Activated CD8-positive, alpha-beta memory T cell treated with anti-CD3 and anti-CD28 coated beads, Interleukin-2, amount 50 U/mL, for 48 hours (primary cell): Measurements from ENCODE around the gene DIP2A.
"Not testable (repeated sequence)": the region's sequence is repeated elsewhere in the genome, so short reads cannot be mapped to it uniquely, and the experiment has no call there.

Experiments used
- DNase-seq: peaks from one replicate; pipeline ENCODE4 v3.0.0-alpha.2; 2020

Gene DIP2A

GRCh38 chr21:46559291-46559983 lies 100.7 kb downstream of the DIP2A start:
- DNase-seq = peak; percentile 84

GRCh38 chr21:46560568-46561444 lies 102.1 kb downstream of the DIP2A start:
- DNase-seq = no peak

GRCh38 chr21:46561445-46562090 lies 102.9 kb downstream of the DIP2A start:
- no peak for DNase-seq

DNA sequence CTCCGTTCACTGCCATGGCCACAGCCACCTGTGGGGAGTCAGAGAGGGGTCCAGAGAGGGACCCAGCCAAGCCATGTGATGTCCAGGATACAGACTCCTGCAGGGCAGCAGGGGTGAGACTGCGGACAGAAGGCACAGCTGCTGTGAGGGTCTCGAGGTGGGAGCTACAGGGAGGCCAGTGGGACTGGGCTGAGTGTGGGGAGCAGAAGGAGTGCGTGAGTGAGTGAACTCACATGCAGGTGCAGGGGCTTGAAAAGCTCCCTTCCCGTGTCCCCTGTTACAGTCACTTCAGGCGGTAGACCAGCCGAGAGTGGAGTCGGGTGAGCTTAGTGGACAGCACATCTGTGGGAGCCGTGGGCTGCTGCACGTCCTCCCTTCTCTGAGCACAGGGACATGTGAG lies 103.8 kb downstream of the DIP2A start:
- no peak for DNase-seq

DNA sequence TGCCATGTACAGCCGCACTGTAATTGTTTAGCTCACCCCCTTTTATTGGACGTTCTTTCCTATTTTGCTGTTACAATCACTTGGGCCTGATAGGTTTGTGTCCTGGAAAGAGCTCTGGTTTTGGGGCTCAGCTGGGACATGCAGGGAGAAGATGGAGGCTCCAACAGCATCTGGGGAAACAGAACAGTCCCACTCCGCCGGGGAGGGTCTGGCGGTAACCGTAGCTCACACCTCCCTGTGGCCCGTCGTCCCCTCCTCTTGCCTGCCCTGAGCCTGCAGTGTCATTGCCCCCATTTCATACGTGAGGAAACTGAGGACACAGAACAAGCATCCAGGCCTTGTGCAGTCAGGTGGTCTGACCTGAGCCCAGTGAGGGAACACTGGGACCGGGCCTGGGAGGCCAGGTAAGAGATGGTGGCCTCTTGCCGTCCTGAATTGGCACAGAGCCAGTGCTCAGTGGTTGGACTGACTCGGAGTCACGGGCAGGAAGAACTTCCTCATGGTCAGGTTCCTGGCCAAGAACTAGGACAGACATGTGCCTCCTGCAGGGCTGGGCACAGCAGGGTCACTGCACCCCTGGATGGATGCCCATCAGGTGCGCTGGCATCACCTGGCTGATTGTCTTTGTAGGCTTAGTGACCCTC lies 104.4 kb downstream of the DIP2A start:
- DNase-seq = no peak

DNA sequence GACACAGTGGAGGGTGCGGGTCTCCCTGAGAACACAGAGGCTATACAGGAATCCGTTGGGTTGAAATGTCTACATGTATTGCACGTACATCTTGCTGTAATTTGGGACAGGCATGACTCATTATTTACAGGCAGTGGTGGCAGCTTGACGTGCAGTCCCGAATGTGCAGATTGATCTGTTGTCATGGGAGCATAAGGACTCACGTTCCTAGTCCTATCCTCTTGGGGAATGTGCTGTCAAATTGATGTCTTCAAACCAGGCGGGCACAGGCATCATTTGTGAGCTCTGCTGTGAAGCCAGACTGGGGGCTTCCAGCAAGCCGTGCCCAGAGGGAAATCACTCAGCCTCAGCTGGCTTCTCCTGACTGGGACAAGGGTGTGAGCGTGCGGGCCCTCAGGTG lies 105.7 kb downstream of the DIP2A start:
- no peak for DNase-seq

DNA sequence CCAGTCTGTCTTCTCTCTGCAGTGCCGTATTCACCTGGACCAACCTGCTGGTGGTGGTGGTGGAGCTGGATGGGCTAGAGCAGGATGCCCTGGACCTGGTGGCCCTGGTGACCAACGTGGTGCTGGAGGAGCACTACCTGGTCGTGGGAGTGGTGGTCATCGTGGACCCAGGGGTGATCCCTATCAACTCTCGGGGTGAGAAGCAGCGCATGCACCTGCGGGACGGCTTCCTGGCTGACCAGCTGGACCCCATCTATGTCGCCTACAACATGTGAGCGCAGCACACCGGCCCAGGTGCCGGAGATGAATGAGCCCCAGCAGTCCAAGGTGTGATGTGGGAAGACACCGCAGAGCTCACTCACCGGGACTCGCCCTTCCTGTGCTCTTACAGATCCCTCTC lies 108.7 kb downstream of the DIP2A start:
- no peak for DNase-seq

DNA sequence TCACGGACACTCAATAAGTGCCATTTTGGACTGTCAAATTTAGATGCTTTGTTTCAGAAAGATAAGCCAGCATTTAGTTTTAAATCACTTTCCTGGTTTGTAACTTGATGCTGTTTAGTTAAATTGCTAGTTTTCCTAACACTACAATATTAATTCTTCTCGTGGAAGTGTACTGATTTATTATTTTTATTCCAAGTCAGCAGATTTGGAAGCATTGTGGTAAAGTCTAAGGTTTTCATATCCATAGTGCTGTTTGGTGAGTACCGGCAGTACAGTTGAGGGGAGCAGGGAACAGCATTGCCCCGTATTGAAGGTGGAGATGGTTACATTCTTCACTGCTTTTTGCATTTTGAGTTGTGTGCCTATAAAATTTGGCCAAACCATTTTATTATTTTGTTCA lies 109.9 kb downstream of the DIP2A start:
- DNase-seq = no peak

DNA sequence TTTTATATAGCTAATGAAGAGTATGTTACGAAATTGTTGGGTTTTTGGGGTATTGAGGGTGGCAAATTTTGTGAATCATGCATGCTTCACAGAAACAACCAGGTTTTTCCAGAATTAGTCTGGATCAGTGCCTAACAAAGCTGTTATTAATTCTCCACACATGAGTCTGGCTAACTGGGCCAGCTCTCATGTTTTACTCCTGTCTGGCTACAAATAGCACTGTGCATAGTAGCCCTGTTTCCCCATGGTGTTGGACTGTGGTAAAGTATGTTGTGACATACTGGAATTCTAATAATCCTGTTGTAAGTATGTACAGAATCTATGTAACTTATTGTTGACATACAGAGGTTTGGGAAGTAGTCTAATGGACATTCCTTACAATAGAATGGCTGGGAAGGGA lies 110.4 kb downstream of the DIP2A start:
- no peak for DNase-seq

GRCh38 chr21:46570119-46570518 lies 111.4 kb downstream of the DIP2A start:
- DNase-seq = no peak

- DNase-seq = no peak
Observed at GRCh38 chr21:46570631-46571030, 111.9 kb downstream of the DIP2A start.

DNA sequence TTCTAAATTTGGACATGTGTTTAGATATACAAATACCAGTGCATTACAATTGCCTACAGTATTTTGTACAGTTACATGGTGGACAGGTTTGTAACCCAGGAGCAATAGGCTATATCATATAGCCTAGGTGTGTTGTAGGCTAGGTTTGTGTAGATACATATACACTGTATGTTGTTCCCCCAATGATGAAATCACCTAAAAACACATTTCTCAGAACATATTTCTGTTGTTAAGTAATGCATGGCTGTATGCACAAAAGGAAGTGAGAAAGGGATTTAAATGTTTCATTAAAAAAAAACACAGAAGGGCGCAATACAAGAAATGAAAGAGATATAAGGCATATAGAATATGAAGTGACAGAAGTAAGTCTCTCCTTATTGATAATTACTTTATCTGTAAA lies 114.2 kb downstream of the DIP2A start:
- no peak for DNase-seq

DNA sequence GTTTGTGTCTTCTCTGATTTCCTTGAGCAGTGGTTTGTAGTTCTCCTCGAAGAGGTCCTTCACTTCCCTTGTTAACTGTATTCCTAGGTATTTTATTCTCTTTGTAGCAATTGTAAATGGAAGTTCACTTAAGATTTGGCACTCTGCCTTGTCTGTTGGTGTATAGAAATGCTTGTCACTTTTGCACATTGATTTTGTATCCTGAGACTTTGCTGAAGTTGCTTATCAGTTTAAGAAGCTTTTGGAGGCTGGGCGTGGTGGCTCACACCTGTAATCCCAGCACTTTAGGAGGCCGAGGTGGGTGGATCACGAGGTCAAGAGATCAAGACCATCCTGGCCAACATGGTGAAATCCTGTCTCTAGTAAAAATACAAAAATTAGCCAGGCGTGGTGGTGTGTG lies 119.1 kb downstream of the DIP2A start:
- not testable (repeated sequence) for DNase-seq

- not testable (repeated sequence) for DNase-seq
Observed at GRCh38 chr21:46579394-46579793, 120.7 kb downstream of the DIP2A start.

DNA sequence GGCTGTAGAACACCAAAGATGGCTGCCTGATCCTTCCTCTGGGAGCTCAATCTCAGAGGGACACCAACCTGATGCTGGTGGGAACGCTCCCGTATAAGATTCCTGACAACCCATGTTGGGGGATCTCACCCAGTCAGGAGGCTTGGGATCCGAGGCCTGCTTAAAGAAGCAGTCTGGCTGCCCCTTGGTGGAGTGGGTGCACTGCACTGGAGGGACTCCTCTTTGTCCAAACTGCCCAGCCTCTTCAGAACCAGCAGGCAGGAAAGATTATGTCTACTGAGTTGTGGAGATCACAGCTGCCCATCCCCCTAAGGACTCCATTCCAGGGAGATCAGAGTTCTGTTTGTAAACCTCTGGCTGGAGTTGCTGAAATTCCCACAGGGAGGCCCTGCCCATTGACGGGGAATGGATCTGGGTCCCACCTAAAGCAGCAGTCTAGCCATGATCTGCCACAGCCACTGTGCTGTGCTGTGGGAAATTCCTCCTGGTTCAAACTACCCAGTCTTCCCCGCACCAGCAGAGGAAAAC lies 123.2 kb downstream of the DIP2A start:
- no peak for DNase-seq

DNA sequence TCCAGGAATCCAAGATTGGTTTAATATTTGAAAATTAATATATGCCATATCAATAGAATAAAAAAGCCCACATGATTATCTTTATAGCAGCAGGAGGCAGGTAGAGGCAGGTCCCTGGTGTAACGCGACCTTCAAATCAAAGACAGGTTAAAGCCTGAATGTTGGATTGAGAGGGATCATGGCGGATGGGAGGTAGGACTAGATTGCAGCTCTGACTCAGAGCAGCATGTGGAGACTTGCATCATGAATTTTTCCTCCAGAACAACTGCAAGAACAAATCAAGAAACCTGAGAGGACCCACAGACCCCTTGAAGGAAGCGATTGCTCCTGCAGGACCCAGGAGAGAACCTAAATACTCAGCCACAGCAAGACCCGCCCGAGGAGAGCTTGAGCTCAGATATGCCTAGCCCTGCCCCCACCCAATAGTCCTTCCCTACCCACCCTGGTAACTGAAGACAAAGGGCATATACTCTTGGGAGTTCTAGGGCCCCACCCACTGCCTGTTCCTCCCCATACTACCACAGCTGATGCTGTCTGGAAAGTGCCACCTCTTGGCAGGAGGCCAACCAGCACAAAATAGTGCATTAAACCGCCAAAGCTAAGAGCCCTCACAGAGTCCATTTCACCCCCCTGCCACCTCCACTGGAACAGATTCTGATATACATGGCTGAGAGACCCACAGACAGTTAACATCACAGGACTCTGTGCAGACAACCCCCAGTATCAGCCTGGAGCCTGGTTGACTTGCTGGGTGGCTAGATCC lies 126.7 kb downstream of the DIP2A start:
- no peak for DNase-seq

DNA sequence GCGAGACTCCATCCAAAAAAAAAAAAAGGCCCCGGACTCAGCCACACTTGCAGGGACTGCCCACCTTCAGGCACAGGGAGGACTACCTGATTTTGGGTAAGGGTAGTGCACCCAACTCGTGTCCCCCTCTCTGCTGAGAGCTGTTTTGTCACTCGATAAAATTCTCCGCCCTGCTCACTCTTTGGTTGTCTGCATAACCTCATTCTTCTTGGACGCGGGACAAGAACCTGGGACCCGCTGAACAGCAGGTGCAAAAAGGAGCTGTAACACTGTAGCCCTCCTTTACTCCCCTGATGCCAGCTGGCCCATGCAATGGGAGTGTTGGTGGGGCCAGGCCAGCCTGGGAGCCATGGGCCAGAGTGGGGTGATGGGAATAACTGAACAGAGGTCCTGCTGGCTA lies 135.6 kb downstream of the DIP2A start:
- no peak for DNase-seq

- DNase-seq = no peak
Observed at GRCh38 chr21:46596201-46596600, 137.5 kb downstream of the DIP2A start.

GRCh38 chr21:46597031-46597430 lies 138.3 kb downstream of the DIP2A start:
- DNase-seq = no peak

- no peak for DNase-seq
Observed at GRCh38 chr21:46597896-46598343, 139.2 kb downstream of the DIP2A start.

- DNase-seq = no peak
Observed at GRCh38 chr21:46598581-46599572, 140.2 kb downstream of the DIP2A start.
